Measurements from ENCODE around the gene PIP4K2C. TPM values are rescaled to one million over a fixed set of nuclear protein-coding genes. Genes with fewer than 3 reads are reported as not detected.
"Not testable (repeated sequence)": the region's sequence is repeated elsewhere in the genome, so short reads cannot be mapped to it uniquely, and the experiment has no call there.

Gene PIP4K2C
- total RNA-seq, 2 donors from 2014 or later, result 28.9 to 32.2 TPM

DNA sequence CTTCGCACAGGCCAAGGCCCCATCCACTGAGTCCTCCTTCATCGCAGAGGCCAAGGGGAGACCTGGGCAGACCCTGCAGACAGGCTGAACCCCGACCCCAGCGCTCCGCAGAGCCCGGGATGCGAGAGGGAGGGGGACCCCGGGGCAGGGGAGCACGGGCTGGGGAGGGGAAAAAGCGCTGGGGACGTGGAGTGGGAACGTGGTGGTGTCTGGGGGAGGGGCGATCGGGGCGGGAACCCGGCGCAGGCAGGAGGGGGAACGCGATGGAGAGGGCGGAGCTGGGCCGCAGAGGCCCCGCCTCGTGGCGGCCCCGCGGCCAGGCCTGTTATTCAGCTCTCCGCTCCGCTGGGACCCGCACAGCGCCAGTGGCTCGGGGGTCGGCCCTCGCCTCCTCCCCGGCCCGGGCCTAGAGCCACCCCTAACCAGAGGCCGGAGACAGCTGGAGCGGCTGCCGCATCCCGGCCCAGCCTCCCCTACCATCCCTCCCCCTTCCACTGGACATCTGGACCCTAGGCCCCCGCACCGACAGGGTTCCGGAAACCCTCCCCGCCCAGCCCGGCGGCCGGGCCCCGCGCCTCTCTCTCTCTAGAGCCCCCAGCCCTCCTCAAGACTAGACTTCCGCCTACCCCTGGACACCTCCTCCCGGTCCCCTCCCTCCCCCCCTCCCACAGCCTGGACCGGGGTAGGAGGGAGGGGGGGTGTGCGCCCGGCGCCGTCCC, 20.3 kb downstream of the PIP4K2C start, which contains the start of gene ARHGEF25:
Gene ARHGEF25 (plus strand): TSS at position 328 of the 719 bp plus-strand sequence. CDS start 460 bp downstream, outside the sequence.
- Mint-ChIP-seq H3K27ac (no peak within 1 kb of the TSS), H3K4me1 (peaks cover 10% of the 10 kb centered on the region), H3K27me3 (peaks cover 43% of the 10 kb centered on the region), H3K4me3 (peak within 1 kb of the TSS; percentile 84), H3K36me3 (ENCODE audit: low read depth) (peaks cover 7% of the 10 kb centered on the region)
- peak; percentile 68 for ATAC-seq
- no peaks in the 10 kb centered on the region for H3K9me3 ChIP-seq (ENCODE audit: control insufficient read depth, low read length, poor library complexity, severe bottlenecking)
- DNase-seq, result peak in 2 of 3 donors; percentile 29 to 38

DNA sequence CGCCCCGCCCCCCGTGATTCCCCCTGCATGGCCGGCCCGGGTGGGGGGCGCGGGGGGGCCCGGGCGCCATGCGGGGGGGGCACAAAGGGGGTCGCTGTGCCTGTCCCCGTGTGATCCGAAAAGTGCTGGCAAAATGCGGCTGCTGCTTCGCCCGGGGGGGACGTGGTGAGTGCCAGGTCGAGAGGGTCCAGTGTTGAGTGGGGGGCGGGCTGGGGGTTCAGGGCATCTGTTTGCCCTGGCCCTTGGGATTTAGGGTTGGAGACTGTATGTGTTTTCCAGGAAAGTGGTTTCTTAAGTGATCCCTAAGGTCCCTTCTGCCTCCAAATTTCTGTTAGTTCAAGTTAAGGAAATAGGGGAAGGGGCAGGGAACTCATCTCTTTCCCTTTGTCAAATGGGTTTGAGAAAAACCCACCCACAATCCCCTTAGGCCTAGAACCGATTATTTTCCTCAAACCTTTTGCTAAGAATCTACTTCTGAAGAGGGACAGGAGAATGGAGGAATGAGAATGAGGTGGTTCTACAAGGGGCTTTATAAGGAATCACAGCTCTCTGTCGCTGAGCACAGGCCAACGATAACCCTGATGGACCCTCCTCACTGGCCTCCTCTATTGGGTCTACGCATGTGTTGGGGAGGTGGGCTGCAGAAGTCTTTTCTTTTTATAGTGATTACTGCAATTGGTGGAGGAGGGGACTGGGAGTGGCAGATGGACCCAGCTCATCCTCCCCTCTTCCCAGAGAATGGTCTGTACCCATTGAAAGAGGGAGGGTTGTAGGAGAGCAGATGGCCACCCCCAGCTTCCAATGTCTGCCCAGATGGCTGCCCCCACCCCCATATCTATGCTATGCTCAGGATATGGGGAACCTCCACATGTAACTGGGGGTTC, 21.1 kb downstream of the PIP4K2C start:
- no peak for DNase-seq
- Mint-ChIP-seq H3K4me3 (peak overlapping the region; percentile 78), H3K4me1 (peaks cover 10% of the 10 kb centered on the region), H3K27me3 (peaks cover 51% of the 10 kb centered on the region), H3K27ac (no peak overlapping the region), H3K36me3 (ENCODE audit: low read depth) (peaks cover 4% of the 10 kb centered on the region)
- no peaks in the 10 kb centered on the region for H3K9me3 ChIP-seq (ENCODE audit: control insufficient read depth, low read length, poor library complexity, severe bottlenecking)
- ATAC-seq, result no peak

DNA sequence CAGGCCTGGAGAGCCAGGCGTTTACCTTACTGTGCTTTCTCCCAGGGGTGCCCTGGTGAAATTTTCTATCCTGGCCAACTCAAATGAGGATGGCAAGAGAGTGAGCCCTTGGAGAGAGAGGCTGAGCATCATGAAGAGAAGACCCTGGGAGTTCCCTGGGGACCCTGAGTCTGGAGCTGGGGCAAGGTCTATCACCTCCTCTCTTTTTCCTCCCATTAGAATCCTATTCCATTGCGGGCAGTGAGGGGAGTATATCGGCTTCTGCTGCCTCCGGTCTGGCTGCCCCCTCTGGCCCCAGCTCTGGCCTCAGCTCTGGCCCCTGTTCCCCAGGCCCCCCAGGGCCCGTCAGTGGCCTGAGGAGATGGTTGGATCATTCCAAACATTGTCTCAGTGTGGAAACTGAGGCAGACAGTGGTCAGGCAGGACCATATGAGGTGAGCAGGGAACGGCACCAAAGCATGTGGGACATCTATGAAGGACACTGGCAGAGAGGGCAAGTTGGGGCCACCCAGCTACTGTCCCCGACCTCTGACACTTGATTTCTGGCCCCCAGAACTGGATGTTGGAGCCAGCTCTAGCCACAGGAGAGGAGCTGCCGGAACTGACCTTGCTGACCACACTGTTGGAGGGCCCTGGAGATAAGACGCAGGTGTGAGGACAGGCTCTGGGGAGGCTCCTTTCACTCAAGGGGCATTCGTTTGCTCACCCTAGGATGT, 21.9 kb downstream of the PIP4K2C start:
- H3K4me3 Mint-ChIP-seq, result no peak overlapping the region
- peaks cover 6% of the 10 kb centered on the region for H3K4me1 Mint-ChIP-seq
- ATAC-seq (no peak), DNase-seq (no peak)
- peaks cover 2% of the 10 kb centered on the region for H3K36me3 Mint-ChIP-seq (ENCODE audit: low read depth)
- no peaks in the 10 kb centered on the region for H3K9me3 ChIP-seq (ENCODE audit: control insufficient read depth, low read length, poor library complexity, severe bottlenecking)
- no peak overlapping the region for H3K27ac Mint-ChIP-seq
- peaks cover 59% of the 10 kb centered on the region for H3K27me3 Mint-ChIP-seq

DNA sequence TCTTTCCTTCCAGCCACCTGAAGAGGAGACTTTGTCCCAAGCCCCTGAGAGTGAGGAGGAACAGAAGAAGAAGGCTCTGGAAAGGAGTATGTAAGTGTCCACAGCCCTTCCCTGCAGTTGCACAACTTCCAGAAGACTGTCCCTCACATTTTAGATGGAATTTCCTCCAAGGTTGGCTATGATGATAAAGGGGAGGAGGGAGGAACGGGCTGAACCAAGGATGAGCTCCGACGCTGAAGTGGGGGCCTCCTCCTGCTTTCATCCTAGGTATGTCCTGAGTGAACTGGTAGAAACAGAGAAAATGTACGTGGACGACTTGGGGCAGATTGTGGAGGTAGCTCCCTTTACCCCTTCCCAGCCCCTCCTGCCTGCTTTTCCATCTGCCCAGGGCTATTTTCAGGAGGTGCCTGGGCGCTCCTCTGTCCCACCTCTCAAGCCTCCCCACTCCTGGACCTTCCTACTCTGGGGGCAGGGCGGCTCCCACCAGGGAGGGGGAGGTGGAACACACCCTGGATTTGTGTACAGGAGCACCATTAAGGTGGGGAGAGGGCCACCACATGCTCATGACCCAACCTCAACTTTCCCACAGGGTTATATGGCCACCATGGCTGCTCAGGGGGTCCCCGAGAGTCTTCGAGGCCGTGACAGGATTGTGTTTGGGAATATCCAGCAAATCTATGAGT, 22.6 kb downstream of the PIP4K2C start:
- DNase-seq, result no peak
- H3K9me3 ChIP-seq (ENCODE audit: control insufficient read depth, low read length, poor library complexity, severe bottlenecking), result no peaks in the 10 kb centered on the region
- H3K36me3 Mint-ChIP-seq (ENCODE audit: low read depth), result peaks cover 2% of the 10 kb centered on the region
- no peak overlapping the region for H3K27ac Mint-ChIP-seq
- H3K4me1 Mint-ChIP-seq, result peaks cover 5% of the 10 kb centered on the region
- H3K27me3 Mint-ChIP-seq, result peaks cover 66% of the 10 kb centered on the region
- no peak for ATAC-seq
- no peak overlapping the region for H3K4me3 Mint-ChIP-seq

DNA sequence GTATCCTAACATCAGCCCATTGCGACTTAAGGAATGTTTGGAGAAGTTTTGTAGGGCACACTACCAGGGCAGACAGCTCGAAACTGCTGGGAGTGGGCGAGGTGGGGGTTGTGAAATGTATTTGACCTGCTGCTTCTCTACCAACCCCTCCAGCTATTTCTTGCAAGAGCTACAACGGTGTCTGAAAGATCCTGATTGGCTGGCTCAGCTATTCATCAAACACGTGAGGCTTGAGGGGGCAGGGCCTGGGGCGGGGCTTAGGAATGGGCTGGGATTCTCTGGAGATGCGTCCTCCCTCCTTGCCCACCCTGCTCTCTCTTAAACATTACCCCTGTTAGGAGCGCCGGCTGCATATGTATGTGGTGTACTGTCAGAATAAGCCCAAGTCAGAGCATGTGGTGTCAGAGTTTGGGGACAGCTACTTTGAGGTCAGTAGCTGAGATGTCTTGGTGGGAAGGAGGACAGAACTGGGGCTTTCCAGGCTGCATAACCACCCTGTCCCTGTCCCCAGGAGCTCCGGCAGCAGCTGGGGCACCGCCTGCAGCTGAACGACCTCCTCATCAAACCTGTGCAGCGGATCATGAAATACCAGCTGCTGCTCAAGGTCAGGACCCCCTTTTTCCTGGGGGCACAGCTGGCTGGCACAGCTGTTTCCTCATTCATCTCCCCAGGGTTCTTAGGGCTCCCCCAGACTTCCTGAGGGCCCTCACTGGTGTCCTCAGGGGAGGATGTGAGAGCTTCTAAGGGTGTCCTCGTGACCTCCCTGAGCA, 23.4 kb downstream of the PIP4K2C start:
- Mint-ChIP-seq H3K36me3 (ENCODE audit: low read depth) (peaks cover 2% of the 10 kb centered on the region), H3K27ac (no peak overlapping the region), H3K27me3 (peaks cover 74% of the 10 kb centered on the region), H3K4me1 (peaks cover 7% of the 10 kb centered on the region), H3K4me3 (no peak overlapping the region)
- DNase-seq, result no peak
- ATAC-seq, result peak; percentile 27
- H3K9me3 ChIP-seq (ENCODE audit: control insufficient read depth, low read length, poor library complexity, severe bottlenecking), result no peaks in the 10 kb centered on the region

DNA sequence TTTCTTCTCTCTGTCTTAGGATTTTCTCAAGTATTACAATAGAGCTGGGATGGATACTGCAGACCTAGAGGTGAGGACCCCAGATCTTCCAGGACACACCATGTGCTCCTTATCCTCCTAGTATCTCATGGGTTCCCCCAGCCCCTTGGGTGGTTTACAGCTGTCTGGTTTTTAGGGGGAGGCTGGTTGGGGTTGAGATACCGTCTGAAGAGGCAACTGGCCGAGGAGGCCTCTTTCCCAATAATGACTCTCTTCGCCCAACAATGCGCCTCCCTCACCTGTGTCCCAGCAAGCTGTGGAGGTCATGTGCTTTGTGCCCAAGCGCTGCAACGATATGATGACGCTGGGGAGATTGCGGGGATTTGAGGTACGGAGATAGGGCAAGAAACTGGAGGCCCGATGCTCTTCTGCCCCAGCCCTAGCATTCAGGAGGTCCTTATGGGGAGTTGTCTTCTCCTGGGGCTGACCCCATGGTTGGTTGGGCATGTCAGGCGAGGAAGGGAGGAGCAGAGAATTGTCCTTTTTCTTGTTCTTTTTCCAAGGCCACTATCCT, 24.0 kb downstream of the PIP4K2C start:
- Mint-ChIP-seq H3K27ac (no peak overlapping the region), H3K36me3 (ENCODE audit: low read depth) (peaks cover 2% of the 10 kb centered on the region), H3K4me1 (peaks cover 7% of the 10 kb centered on the region), H3K4me3 (no peak overlapping the region), H3K27me3 (peaks cover 77% of the 10 kb centered on the region)
- H3K9me3 ChIP-seq (ENCODE audit: control insufficient read depth, low read length, poor library complexity, severe bottlenecking), result no peaks in the 10 kb centered on the region
- DNase-seq, result no peak
- no peak for ATAC-seq

DNA sequence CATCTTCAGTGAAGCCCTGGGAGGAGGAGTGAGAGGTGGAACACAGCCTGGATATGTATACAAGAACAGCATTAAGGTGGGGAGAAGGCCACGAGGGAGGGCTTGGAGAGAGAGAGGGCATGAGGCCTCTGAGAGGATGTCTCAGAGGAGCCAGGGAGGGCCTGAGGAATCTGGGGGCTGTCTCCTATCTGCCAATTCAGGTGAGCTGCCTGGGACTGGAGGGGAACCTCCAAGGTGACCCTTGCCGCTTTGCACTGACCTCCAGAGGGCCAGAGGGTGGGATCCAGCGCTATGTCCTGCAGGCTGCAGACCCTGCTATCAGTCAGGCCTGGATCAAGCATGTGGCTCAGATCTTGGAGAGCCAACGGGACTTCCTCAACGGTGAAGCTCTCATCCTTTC, 24.6 kb downstream of the PIP4K2C start:
- Mint-ChIP-seq H3K4me1 (peaks cover 10% of the 10 kb centered on the region), H3K36me3 (ENCODE audit: low read depth) (peaks cover 2% of the 10 kb centered on the region), H3K27ac (no peak overlapping the region), H3K27me3 (peaks cover 77% of the 10 kb centered on the region), H3K4me3 (no peak overlapping the region)
- DNase-seq (no peak), ATAC-seq (no peak)
- H3K9me3 ChIP-seq (ENCODE audit: control insufficient read depth, low read length, poor library complexity, severe bottlenecking), result no peaks in the 10 kb centered on the region

DNA sequence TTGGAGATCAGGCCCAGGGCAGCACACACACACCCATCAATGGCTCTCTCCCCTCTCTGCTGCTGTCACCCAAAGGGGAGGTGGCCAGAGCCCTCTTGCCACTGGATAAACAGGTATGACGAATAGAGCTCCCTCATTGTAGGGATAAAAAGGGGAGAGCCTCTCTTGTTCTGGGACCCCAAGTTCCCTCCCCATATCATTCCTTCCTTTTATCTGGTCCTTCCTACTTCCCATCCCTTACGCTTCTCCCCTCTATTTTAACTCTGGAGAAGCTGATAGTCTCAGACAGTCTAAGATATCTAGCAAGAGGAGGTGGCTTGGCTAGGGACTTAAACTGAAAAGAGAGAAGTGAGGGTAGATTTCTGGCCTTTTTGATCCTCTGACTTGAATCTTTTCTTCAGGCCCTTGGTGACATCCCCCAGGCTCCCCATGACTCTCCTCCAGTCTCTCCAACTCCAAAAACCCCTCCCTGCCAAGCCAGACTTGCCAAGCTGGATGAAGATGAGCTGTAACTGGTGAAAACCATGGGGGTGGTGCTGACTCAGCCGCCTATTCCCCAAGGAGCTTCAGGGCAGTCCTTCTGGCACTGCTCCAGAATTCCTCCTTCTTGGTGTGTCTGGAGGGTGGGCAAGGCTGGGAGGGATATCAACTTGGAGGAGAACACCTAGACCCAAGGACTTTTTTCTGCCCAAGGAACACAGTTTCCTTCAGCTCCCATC, 25.6 kb downstream of the PIP4K2C start:
- H3K27me3 Mint-ChIP-seq, result peaks cover 84% of the 10 kb centered on the region
- peaks cover 16% of the 10 kb centered on the region for H3K4me1 Mint-ChIP-seq
- no peak for DNase-seq
- peaks cover 2% of the 10 kb centered on the region for H3K36me3 Mint-ChIP-seq (ENCODE audit: low read depth)
- no peak overlapping the region for H3K4me3 Mint-ChIP-seq
- H3K27ac Mint-ChIP-seq, result no peak overlapping the region
- ATAC-seq, result no peak
- H3K9me3 ChIP-seq (ENCODE audit: control insufficient read depth, low read length, poor library complexity, severe bottlenecking), result no peaks in the 10 kb centered on the region

DNA sequence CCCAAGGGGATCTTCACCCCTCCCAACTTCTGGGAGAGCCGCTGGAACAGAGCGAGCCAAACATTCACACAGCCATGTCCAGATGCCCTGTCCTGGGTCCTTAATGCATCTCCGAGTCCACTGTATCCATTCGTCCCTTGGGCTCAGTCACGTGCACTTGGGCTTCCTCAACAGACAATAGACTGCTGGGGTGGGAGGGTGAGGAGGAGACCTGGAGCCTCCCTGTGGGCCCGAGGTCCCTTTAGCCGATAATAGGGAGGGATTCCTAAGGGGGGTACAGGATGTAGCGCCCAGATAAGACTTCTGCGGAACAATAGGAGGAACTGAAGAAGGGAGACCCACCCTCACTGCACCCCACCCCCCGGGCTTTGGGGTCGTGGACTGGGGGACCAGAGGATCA, 26.9 kb downstream of the PIP4K2C start:
- H3K36me3 Mint-ChIP-seq (ENCODE audit: low read depth), result peaks cover 9% of the 10 kb centered on the region
- peaks cover 89% of the 10 kb centered on the region for H3K27me3 Mint-ChIP-seq
- H3K4me1 Mint-ChIP-seq, result peaks cover 27% of the 10 kb centered on the region
- DNase-seq (no peak), ATAC-seq (no peak)
- no peak overlapping the region for H3K27ac Mint-ChIP-seq
- no peaks in the 10 kb centered on the region for H3K9me3 ChIP-seq (ENCODE audit: control insufficient read depth, low read length, poor library complexity, severe bottlenecking)
- no peak overlapping the region for H3K4me3 Mint-ChIP-seq

DNA sequence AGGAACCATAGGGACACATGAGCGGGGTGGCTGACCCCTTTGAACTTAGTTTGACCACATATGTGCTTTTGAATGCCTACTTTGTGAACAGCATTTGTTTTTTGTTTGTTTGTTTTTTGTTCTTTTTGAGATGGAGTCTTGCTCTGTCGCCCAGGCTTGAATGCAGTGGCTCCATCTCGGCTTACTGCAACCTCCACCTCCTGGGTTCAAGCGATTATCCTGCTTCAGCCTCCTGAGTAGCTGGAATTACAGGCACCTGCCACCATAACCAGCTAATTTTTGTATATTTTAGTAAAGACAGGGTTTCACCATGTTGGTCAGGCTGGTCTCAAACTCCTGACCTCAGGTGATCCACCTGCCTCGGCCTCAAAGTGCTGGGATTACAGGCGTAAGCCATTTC, 27.4 kb downstream of the PIP4K2C start:
- H3K4me1 Mint-ChIP-seq, result peaks cover 29% of the 10 kb centered on the region
- H3K27ac Mint-ChIP-seq, result not testable (repeated sequence)

DNA sequence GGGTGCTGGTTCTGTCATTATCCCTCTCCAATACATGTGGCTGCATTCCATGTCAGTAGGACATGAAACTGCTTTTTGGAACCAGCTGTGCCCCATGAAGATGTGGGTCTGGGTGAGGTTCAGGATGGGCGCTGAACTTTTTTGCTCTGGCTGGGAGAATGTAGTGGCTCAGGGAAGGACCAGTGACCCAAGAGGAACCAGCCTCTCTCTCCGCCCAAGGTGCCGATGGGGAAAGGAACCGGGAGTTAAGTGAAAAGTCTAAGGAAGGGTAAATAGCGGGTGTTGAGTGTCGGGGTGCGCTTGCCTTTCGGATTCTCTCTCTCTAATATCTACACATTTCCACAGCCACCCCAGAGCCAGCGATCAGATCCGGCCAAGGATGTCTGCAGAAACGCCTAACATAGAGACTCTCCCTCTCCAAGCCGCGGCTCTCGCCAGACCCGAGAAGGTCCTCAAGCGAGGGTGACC, 28.0 kb downstream of the PIP4K2C start:
- H3K9me3 ChIP-seq (ENCODE audit: control insufficient read depth, low read length, poor library complexity, severe bottlenecking), result no peaks in the 10 kb centered on the region
- DNase-seq (no peak), ATAC-seq (no peak)
- Mint-ChIP-seq H3K27ac (no peak overlapping the region), H3K4me1 (peaks cover 29% of the 10 kb centered on the region), H3K4me3 (peak overlapping the region; percentile 68), H3K27me3 (peaks cover 95% of the 10 kb centered on the region), H3K36me3 (ENCODE audit: low read depth) (peaks cover 11% of the 10 kb centered on the region)

More for the DNA sequence above, 27.4 kb downstream of the PIP4K2C start:
- not testable (repeated sequence) for DNase-seq; ATAC-seq; H3K4me3 Mint-ChIP-seq; H3K9me3 ChIP-seq (ENCODE audit: control insufficient read depth, low read length, poor library complexity, severe bottlenecking)
- Mint-ChIP-seq H3K36me3 (ENCODE audit: low read depth) (peaks cover 11% of the 10 kb centered on the region), H3K27me3 (peaks cover 89% of the 10 kb centered on the region)

Data from T-helper 17 cell (primary cell).